HCT116 (cell line): ENCODE data around the gene CKAP2L. TPM values are rescaled to one million over a fixed set of nuclear protein-coding genes. Genes with fewer than 3 reads are reported as not detected.

Experiments
- ATAC-seq: fragments of 200-7000 bp; cut with Tn5 transposase; 2 replicates; pipeline ENCODE4 v1.9.1; 2020; ENCODE audit warnings: mild to moderate bottlenecking, moderate library complexity
- BruUV-seq: library from RNA; stranded (reverse); fragments of 400-500 nt; replicated peaks from 2 replicates; lab custom pipeline; 2021; lab: Mats Ljungman, UMichigan
- CTCF ChIA-PET: fragments of 300-600 bp; sonication (Branson Sonifier 250); formaldehyde crosslinking; loops from one replicate; lab custom pipeline; 2021; ENCODE audit warnings: antibody characterized with exemption; lab: Charles Lee
- POLR2A ChIA-PET: fragments of 300-600, 350-600 bp; sonication (Branson Sonifier 250); formaldehyde crosslinking; loops from one replicate; lab custom pipeline; 2021; ENCODE audit warnings: antibody characterized with exemption; lab: Charles Lee
- RAD21 ChIA-PET, 2 experiments: fragments of 300-600 bp; sonication (Branson Sonifier 250); formaldehyde crosslinking; loops; one replicate each; lab custom pipeline; 2023; ENCODE audit warnings: low total read pairs in 2 of 2; ENCODE audit not compliant: uncharacterized antibody in 2 of 2, unreplicated experiment in 2 of 2, low non-redundant PET in 1 of 2; lab: Charles Lee
- DNase-seq: peaks from one replicate; pipeline ENCODE4 v3.0.0-alpha.2; 2010; ENCODE audit warnings: low read depth, low spot score
- H2AFZ ChIP-seq: fragments of 200-600 bp; shearing (Covaris generic), sonication (generic); 2 replicates; pipeline ENCODE4 v1.6.1; 2017; ENCODE audit warnings: low read depth, mixed run types, mixed read lengths, antibody characterized with exemption, low read length; ENCODE audit not compliant: poor library complexity, severe bottlenecking
- H3K27ac ChIP-seq: 2 replicates; pipeline ENCODE4 v1.5.1; 2012; ENCODE audit warnings: low read depth, low read length
- H3K27me3 ChIP-seq: fragments of 200-600 bp; sonication (generic); 2 replicates; pipeline ENCODE4 v1.6.1; 2016; ENCODE audit warnings: mixed run types, low read length, mixed read lengths; ENCODE audit not compliant: insufficient read depth
- H3K36me3 ChIP-seq, 2 experiments: fragments of 200-500 bp in 1 of 2; fragments of 200-600 bp in 1 of 2; sonication (Bioruptor generic) in 1 of 2; sonication (generic) in 1 of 2; 2 replicates each; pipeline versions ENCODE4 v1.5.1 to v1.6.1; 2014 to 2016; ENCODE audit warnings: low read length in 2 of 2, inconsistent platforms in 1 of 2, mixed read lengths in 1 of 2, mixed run types in 1 of 2; ENCODE audit not compliant: insufficient read depth in 2 of 2, control insufficient read depth in 1 of 2
- H3K4me1 ChIP-seq, 2 experiments: fragments of 200-600 bp in 1 of 2; sonication (generic) in 1 of 2; 2 replicates each; pipeline versions ENCODE4 v1.5.1 to v1.6.1; 2012 to 2017; ENCODE audit warnings: low read length in 2 of 2, inconsistent platforms in 1 of 2, mild to moderate bottlenecking in 1 of 2, mixed read lengths in 1 of 2, mixed run types in 1 of 2, moderate library complexity in 1 of 2; ENCODE audit not compliant: insufficient read depth in 2 of 2, control insufficient read depth in 1 of 2
- H3K4me2 ChIP-seq: fragments of 200-600 bp; sonication (generic); 2 replicates; pipeline ENCODE4 v1.6.1; 2017; ENCODE audit warnings: mixed run types, low read length, mixed read lengths
- H3K4me3 ChIP-seq, 2 experiments: fragments of 200-600 bp in 1 of 2; sonication (generic) in 1 of 2; replicated peaks in 1 of 2; 2 replicates each; pipeline ENCODE4 v1.5.1; 2011 to 2016; ENCODE audit warnings: low read length in 2 of 2, control low read depth in 1 of 2, low read depth in 1 of 2, mild to moderate bottlenecking in 1 of 2, mixed read lengths in 1 of 2, mixed run types in 1 of 2
- H3K79me2 ChIP-seq: fragments of 200-600 bp; sonication (generic); 2 replicates; pipeline ENCODE4 v1.6.1; 2017; ENCODE audit warnings: mild to moderate bottlenecking, mixed run types, low read length, moderate library complexity, mixed read lengths; ENCODE audit not compliant: insufficient read depth
- H3K9ac ChIP-seq: fragments of 200-600 bp; sonication (generic); 2 replicates; pipeline ENCODE4 v1.6.1; 2016; ENCODE audit warnings: low read length, mixed read lengths
- H3K9me2 ChIP-seq: fragments of 200-600 bp; sonication (generic), shearing (Covaris generic); 2 replicates; pipeline ENCODE4 v1.6.1; 2017; ENCODE audit warnings: mixed run types, mild to moderate bottlenecking, moderate library complexity; ENCODE audit not compliant: insufficient read depth
- H3K9me3 ChIP-seq, 2 experiments: fragments of 200-500 bp in 1 of 2; fragments of 200-600 bp in 1 of 2; sonication (Bioruptor generic) in 1 of 2; sonication (generic) in 1 of 2; 2 replicates each; pipeline ENCODE4 v1.6.1; 2014 to 2017; ENCODE audit warnings: low read length in 2 of 2, mixed read lengths in 2 of 2, inconsistent platforms in 1 of 2, low read depth in 1 of 2, mild to moderate bottlenecking in 1 of 2, mixed run types in 1 of 2, moderate library complexity in 1 of 2; ENCODE audit not compliant: control insufficient read depth in 1 of 2, insufficient read depth in 1 of 2
- H4K20me1 ChIP-seq: fragments of 200-600 bp; sonication (generic), shearing (Covaris generic); 2 replicates; pipeline ENCODE4 v1.6.1; 2017; ENCODE audit warnings: mixed run types, mild to moderate bottlenecking, moderate library complexity; ENCODE audit not compliant: insufficient read depth
- ELF1 ChIP-seq: IDR thresholded peaks from 2 replicates; pipeline ENCODE4 v1.6.1; 2012; ENCODE audit warnings: low read depth, borderline replicate concordance
- EZH2 ChIP-seq: fragments of 200-600 bp; sonication (generic); IDR thresholded peaks from 2 replicates; pipeline ENCODE4 v1.6.1; 2017; ENCODE audit warnings: antibody characterized with exemption, mixed run types
- EZH2phosphoT487 ChIP-seq: fragments of 200-600 bp; IDR thresholded peaks from 2 replicates; pipeline ENCODE4 v1.6.1; 2018; ENCODE audit warnings: antibody characterized with exemption, borderline replicate concordance
- RAD21 ChIP-seq: IDR thresholded peaks from 2 replicates; pipeline ENCODE4 v1.6.1; 2012; ENCODE audit warnings: low read depth, mild to moderate bottlenecking
- SIN3A ChIP-seq: IDR thresholded peaks from 2 replicates; pipeline ENCODE4 v1.6.1; 2012; ENCODE audit warnings: low read depth
- ZFX ChIP-seq: fragments of 450-650 bp; IDR thresholded peaks from 2 replicates; pipeline ENCODE4 v1.6.1; 2017
- ZNF274 ChIP-seq: fragments of 200-500 bp; sonication (Bioruptor generic); IDR thresholded peaks from 2 replicates; pipeline ENCODE4 v1.6.1; 2014; ENCODE audit warnings: mild to moderate bottlenecking, low read depth, low read length, inconsistent platforms
- intact Hi-C: fragments of 100-400 bp; cut with micrococcal nuclease; formaldehyde crosslinking; loops from 2 replicates; pipeline ENCODE4 v1.10.0; 2022
- total RNA-seq: library from RNA; stranded (reverse); gene quantifications from one replicate; pipeline ENCODE4 v1.2.1, GENCODE V29; 2021; ENCODE audit not compliant: unreplicated experiment
- TF ChIP-seq, protein P1 (sequence below), 3 experiments: fragments of 200-600 bp in 1 of 3; sonication (generic) in 1 of 3; IDR thresholded peaks in 2 of 3; conservative IDR thresholded peaks in 1 of 3; 2 replicates each; pipeline ENCODE4 v1.5.1; 2012 to 2017; ENCODE audit warnings: low read depth in 2 of 3, low read length in 2 of 3, antibody characterized with exemption in 1 of 3, borderline replicate concordance in 1 of 3, control low read depth in 1 of 3, mild to moderate bottlenecking in 1 of 3, mixed read lengths in 1 of 3, mixed run types in 1 of 3, moderate library complexity in 1 of 3; ENCODE audit not compliant: insufficient read depth in 1 of 3
- TF ChIP-seq, protein P2 (sequence below): IDR thresholded peaks from 2 replicates; pipeline ENCODE4 v1.6.1; 2011; ENCODE audit warnings: mild to moderate bottlenecking, low read length, moderate library complexity; ENCODE audit not compliant: insufficient replicate concordance; ENCODE audit errors: extremely low read depth

Gene CKAP2L
- total RNA-seq, 1 experiment from 2014 or later = 27.5 TPM

DNA sequence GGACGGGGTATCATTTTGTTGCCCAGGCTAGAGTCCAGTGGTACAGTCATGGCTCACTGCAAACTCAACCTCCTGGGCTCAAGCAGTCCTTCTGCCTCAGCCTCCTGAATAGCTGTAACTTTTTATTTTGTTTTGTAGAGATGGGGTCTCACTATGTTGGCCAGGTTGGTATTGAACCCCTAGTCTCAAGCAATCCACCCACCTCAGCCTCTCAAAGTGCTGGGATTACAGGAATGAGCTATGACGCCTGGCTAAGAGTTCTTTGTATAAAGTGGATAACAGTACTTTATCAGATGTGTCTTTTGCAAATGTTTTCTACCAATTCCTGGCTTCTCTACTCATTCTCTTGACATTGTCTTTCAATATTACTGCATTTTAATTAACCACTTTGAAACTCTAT lies 60.7 kb downstream of the CKAP2L start:
- RAD21 ChIA-PET = no interaction called here
- POLR2A ChIA-PET = no interaction called here
- Histone ChIP-seq H2AFZ (no peak overlapping the region), H3K4me1 (no peaks in the 10 kb centered on the region), H3K27ac (no peak overlapping the region), H3K9me3 (no peaks in the 10 kb centered on the region), H3K4me3 (no peak overlapping the region), H3K4me2 (no peak overlapping the region)
- BruUV-seq = no TSS peak
- CTCF ChIA-PET = no interaction called here
- intact Hi-C loops = no loop called here
- no peak for DNase-seq
- TF ChIP-seq EZH2phosphoT487 (no peak), EZH2 (no peak), ELF1 (no peak), ZFX (no peak), ZNF274 (no peak), RAD21 (no peak), SIN3A (no peak)
- TF ChIP-seq, protein P1, sequence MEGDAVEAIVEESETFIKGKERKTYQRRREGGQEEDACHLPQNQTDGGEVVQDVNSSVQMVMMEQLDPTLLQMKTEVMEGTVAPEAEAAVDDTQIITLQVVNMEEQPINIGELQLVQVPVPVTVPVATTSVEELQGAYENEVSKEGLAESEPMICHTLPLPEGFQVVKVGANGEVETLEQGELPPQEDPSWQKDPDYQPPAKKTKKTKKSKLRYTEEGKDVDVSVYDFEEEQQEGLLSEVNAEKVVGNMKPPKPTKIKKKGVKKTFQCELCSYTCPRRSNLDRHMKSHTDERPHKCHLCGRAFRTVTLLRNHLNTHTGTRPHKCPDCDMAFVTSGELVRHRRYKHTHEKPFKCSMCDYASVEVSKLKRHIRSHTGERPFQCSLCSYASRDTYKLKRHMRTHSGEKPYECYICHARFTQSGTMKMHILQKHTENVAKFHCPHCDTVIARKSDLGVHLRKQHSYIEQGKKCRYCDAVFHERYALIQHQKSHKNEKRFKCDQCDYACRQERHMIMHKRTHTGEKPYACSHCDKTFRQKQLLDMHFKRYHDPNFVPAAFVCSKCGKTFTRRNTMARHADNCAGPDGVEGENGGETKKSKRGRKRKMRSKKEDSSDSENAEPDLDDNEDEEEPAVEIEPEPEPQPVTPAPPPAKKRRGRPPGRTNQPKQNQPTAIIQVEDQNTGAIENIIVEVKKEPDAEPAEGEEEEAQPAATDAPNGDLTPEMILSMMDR (IDR thresholded peaks at IDR 0.05 in 2 of 3, conservative IDR thresholded peaks at IDR 0.05 in 1 of 3; ENCODE audit: borderline replicate concordance in 1 of 3, insufficient read depth in 1 of 3, low read depth in 2 of 3, low read length in 2 of 3) = no peak
- TF ChIP-seq, protein P2, sequence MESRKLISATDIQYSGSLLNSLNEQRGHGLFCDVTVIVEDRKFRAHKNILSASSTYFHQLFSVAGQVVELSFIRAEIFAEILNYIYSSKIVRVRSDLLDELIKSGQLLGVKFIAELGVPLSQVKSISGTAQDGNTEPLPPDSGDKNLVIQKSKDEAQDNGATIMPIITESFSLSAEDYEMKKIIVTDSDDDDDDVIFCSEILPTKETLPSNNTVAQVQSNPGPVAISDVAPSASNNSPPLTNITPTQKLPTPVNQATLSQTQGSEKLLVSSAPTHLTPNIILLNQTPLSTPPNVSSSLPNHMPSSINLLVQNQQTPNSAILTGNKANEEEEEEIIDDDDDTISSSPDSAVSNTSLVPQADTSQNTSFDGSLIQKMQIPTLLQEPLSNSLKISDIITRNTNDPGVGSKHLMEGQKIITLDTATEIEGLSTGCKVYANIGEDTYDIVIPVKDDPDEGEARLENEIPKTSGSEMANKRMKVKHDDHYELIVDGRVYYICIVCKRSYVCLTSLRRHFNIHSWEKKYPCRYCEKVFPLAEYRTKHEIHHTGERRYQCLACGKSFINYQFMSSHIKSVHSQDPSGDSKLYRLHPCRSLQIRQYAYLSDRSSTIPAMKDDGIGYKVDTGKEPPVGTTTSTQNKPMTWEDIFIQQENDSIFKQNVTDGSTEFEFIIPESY = no peak
- TF ChIP-seq, all 23 proteins: peak for 0
- Histone ChIP-seq H3K79me2 (no peaks in the 10 kb centered on the region), H4K20me1 (no peaks in the 10 kb centered on the region), H3K27me3 (no peaks in the 10 kb centered on the region), H3K9ac (no peak overlapping the region), H3K9me2 (no peaks in the 10 kb centered on the region), H3K36me3 (no peaks in the 10 kb centered on the region)
- ATAC-seq = no peak
